HFFc6 (cell line): Measurements from ENCODE around the gene FSD2. TPM values are rescaled to one million over a fixed set of nuclear protein-coding genes. Genes with fewer than 3 reads are reported as not detected.

ENCODE experiments used
- DNase-seq: peaks from one replicate; pipeline ENCODE4 v3.0.0-alpha.2; 2018
- H3K27ac Mint-ChIP-seq: 2 replicates; pipeline ENCODE4 v1.8.0; 2020; ENCODE audit warnings: mild to moderate bottlenecking, mixed read lengths
- H3K27me3 Mint-ChIP-seq: 2 replicates; pipeline ENCODE4 v1.8.0; 2021; ENCODE audit warnings: mild to moderate bottlenecking, moderate library complexity, mixed read lengths; ENCODE audit not compliant: insufficient read depth
- H3K36me3 Mint-ChIP-seq: 2 replicates; pipeline ENCODE4 v1.8.0; 2021; ENCODE audit warnings: low read depth, mixed read lengths
- H3K4me1 Mint-ChIP-seq: 2 replicates; pipeline ENCODE4 v1.8.0; 2020; ENCODE audit warnings: low read depth, mixed read lengths
- H3K4me3 Mint-ChIP-seq: 2 replicates; pipeline ENCODE4 v1.8.0; 2020; ENCODE audit warnings: mild to moderate bottlenecking, moderate library complexity, mixed read lengths
- H3K9me3 Mint-ChIP-seq: 2 replicates; pipeline ENCODE4 v1.8.0; 2020; ENCODE audit warnings: mild to moderate bottlenecking, mixed read lengths
- total RNA-seq, 6 experiments: library from RNA; stranded (reverse); fragmentation: NEBNext Ultra II Directional; extraction: Animal tissue kit (Norgen Biotek cat#: 25700); gene quantifications; 2 replicates in 1 of 6; 3 replicates in 5 of 6; pipeline ENCODE4 v1.2.3, GENCODE V29; 2021
- TF ChIP-seq, protein P1 (sequence below): fragments of 200-600 bp; sonication (generic); IDR thresholded peaks from 2 replicates; pipeline ENCODE4 v1.5.0; 2021; ENCODE audit warnings: antibody characterized with exemption, mild to moderate bottlenecking

Gene FSD2
- total RNA-seq, 6 experiments from 2014 or later = not detected

DNA sequence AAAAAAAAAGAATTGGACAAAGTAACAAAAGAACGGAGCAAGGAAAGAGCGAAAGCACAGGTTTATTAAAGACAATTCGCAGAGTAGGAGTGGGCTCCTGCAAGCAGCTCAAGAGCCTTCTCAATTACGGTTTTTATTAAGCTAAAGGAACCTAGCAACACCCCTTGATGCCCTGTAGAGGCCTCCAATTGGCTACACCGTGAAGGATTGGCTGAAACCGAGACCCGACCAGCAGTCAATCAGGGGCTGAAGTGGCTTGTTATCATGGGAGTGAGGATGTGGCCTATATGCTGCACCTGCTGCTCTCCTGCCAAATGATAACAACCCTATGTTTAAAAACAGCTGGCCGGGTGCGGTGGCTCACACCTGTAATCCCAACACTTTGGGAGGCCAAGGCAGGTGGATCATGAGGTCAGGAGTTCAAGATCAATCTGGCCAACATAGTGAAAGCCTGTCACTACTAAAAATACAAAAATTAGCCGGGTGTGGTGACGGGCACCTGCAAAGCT, 75.8 kb downstream of the FSD2 start:
- H3K27me3 Mint-ChIP-seq = no peaks in the 10 kb centered on the region; the same call in 1 of the 2 replicates
- TF ChIP-seq, protein P1, sequence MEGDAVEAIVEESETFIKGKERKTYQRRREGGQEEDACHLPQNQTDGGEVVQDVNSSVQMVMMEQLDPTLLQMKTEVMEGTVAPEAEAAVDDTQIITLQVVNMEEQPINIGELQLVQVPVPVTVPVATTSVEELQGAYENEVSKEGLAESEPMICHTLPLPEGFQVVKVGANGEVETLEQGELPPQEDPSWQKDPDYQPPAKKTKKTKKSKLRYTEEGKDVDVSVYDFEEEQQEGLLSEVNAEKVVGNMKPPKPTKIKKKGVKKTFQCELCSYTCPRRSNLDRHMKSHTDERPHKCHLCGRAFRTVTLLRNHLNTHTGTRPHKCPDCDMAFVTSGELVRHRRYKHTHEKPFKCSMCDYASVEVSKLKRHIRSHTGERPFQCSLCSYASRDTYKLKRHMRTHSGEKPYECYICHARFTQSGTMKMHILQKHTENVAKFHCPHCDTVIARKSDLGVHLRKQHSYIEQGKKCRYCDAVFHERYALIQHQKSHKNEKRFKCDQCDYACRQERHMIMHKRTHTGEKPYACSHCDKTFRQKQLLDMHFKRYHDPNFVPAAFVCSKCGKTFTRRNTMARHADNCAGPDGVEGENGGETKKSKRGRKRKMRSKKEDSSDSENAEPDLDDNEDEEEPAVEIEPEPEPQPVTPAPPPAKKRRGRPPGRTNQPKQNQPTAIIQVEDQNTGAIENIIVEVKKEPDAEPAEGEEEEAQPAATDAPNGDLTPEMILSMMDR = no peak
- H3K36me3 Mint-ChIP-seq = peaks cover 3% of the 10 kb centered on the region; the same call in 1 of the 2 replicates
- no peak for DNase-seq
- no peak overlapping the region for H3K27ac Mint-ChIP-seq
- H3K9me3 Mint-ChIP-seq = no peaks in the 10 kb centered on the region
- H3K4me1 Mint-ChIP-seq = no peaks in the 10 kb centered on the region
- no peak overlapping the region for H3K4me3 Mint-ChIP-seq

DNA sequence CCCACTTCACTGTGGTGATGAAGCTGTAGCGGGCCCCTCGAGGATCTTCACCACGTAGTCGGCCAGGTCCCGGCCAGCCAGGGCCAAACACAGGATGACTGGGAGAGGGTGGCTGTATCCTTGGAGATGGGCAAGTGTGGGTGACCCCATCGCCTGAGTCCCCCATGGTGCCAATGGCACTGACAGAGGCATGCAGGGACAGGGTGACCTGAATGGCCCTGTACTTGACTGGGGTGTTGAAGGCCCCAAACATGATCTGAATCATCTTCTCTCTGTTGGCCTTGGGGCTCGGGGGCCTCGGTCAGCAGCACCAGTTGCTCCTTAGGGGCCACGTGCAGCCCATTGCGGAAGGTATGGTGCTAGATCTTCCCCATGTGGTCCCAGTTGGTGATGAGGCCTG, 79.1 kb downstream of the FSD2 start:
- H3K9me3 Mint-ChIP-seq = no peaks in the 10 kb centered on the region
- no peaks in the 10 kb centered on the region for H3K36me3 Mint-ChIP-seq
- no peaks in the 10 kb centered on the region for H3K4me1 Mint-ChIP-seq
- no peak for DNase-seq
- H3K27me3 Mint-ChIP-seq = no peaks in the 10 kb centered on the region; the same call in none of the 2 replicates
- no peak overlapping the region for H3K27ac Mint-ChIP-seq
- TF ChIP-seq, protein P1 = no peak
- no peak overlapping the region for H3K4me3 Mint-ChIP-seq

DNA sequence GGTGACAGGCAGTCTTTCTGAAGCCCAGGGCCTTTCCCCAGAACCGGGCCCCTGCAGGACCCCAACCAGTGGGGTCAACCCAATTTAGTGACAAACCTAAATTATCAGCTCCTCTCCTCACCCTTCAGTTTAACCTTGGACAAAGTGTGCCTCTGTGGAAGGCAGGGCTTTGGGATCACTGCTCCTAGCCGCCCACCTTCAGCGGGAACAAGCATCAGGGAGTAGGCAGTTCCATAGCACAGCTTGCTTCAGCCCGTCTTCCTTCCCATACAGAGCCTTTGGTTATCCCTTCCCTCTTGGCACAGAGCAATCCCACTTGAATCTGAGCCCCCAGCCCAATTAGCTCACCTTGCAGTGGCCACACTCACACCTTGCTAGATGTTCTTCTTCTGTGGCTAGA, 90.9 kb downstream of the FSD2 start:
- H3K4me3 Mint-ChIP-seq = no peak overlapping the region
- H3K27me3 Mint-ChIP-seq = peaks cover 16% of the 10 kb centered on the region
- H3K9me3 Mint-ChIP-seq = peaks cover 4% of the 10 kb centered on the region
- no peak overlapping the region for H3K27ac Mint-ChIP-seq
- H3K36me3 Mint-ChIP-seq = no peaks in the 10 kb centered on the region
- no peaks in the 10 kb centered on the region for H3K4me1 Mint-ChIP-seq
- TF ChIP-seq, protein P1 = no peak
- no peak for DNase-seq

DNA sequence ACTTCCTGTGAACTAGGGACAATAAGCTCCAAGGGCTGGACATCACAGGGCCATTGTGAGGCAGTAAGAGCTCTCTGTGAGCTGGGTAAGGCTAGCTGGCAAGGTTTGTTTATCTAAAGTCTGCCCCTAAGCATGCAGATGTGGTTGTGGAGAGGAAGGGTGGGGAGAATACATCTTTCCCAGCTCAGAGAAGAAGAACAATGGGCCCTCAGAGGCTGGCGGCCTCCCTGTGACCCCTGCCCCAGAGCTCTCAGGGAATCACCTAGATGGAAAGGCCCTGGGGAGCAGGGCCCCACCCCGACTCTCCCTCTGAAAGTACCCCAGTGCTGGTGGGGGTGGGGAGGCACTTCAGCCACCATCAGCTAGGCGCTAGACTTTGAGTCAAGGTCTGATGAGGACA, 91.9 kb downstream of the FSD2 start:
- no peaks in the 10 kb centered on the region for H3K4me1 Mint-ChIP-seq
- TF ChIP-seq, protein P1 = no peak
- no peak overlapping the region for H3K4me3 Mint-ChIP-seq
- peaks cover 4% of the 10 kb centered on the region for H3K9me3 Mint-ChIP-seq
- peaks cover 16% of the 10 kb centered on the region for H3K27me3 Mint-ChIP-seq
- no peak overlapping the region for H3K27ac Mint-ChIP-seq
- no peak for DNase-seq
- H3K36me3 Mint-ChIP-seq = no peaks in the 10 kb centered on the region

DNA sequence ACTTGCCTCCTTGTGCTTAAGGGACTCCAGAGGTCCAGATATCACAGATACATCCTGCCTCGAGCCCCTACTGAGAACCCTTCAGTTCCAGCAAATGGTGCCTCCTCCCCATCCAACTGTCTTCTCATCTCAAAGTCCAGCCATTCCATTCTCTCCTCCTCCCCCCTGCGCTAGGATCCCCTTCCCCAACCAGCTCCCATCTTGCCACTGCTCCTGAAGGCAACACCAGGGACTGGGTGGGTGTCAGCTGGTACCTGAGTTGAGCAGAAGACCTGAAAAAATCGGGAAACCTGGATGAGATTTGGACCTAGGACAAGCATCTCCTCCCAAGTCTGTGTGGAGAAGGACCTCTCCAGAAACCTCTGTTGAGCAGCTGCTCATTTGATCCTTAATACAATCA, 93.8 kb downstream of the FSD2 start:
- H3K4me3 Mint-ChIP-seq = no peak overlapping the region
- H3K36me3 Mint-ChIP-seq = no peaks in the 10 kb centered on the region
- TF ChIP-seq, protein P1 = no peak
- DNase-seq = no peak
- peaks cover 3% of the 10 kb centered on the region for H3K9me3 Mint-ChIP-seq
- no peak overlapping the region for H3K27ac Mint-ChIP-seq
- peaks cover 14% of the 10 kb centered on the region for H3K27me3 Mint-ChIP-seq
- H3K4me1 Mint-ChIP-seq = no peaks in the 10 kb centered on the region
